ENCODE data around the gene XYLT2.

The XYLT2 gene

DNA sequence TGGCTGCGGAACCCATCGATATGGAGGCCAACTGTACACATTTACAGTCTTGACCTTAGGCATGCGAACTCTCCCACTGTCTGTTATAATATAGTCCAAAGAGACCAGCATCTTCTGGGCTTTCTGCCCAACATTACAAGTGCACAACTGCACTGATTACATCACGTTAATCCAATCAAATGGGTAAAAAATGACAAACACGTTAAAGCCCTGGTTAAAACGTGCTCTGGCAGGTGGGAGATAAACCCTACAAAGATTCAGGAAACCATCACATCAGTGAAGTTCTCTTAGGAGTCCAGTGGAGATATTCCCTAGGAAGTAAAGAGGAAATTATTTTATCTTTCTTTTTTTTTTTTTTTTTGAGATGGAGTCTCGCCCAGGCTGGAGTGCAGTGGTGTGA, 23.7 kb upstream of the XYLT2 start:
- DNase-seq (ENCODE audit: low spot score) = no peak

DNA sequence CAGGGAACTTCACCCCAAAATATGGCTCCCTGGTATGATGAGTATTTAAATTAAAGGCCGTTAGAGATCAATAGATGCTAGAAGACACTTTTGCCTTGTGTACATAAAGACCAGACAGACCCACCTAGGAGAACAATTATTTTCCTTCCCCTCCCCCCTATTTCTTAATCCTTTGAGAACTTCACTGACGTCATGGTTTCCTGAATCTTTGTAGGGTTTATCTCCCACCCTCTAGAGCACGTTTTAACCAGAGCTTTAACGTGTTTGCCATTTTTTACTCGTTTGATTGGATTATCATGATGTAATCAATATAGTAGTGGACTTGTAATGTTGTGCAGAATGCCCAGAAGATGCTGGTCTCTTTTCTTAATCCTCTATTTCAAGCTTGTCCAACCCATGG, 22.9 kb upstream of the XYLT2 start:
- TF ChIP-seq, protein P1, sequence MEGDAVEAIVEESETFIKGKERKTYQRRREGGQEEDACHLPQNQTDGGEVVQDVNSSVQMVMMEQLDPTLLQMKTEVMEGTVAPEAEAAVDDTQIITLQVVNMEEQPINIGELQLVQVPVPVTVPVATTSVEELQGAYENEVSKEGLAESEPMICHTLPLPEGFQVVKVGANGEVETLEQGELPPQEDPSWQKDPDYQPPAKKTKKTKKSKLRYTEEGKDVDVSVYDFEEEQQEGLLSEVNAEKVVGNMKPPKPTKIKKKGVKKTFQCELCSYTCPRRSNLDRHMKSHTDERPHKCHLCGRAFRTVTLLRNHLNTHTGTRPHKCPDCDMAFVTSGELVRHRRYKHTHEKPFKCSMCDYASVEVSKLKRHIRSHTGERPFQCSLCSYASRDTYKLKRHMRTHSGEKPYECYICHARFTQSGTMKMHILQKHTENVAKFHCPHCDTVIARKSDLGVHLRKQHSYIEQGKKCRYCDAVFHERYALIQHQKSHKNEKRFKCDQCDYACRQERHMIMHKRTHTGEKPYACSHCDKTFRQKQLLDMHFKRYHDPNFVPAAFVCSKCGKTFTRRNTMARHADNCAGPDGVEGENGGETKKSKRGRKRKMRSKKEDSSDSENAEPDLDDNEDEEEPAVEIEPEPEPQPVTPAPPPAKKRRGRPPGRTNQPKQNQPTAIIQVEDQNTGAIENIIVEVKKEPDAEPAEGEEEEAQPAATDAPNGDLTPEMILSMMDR (IDR thresholded peaks at IDR 0.05; ENCODE audit: extremely low read depth, missing control alignments) = no peak
- no peak for DNase-seq (ENCODE audit: low spot score)

More for the DNA sequence above, 23.7 kb upstream of the XYLT2 start:
- TF ChIP-seq, protein P1 (IDR thresholded peaks at IDR 0.05; ENCODE audit: extremely low read depth, missing control alignments) = no peak

DNA sequence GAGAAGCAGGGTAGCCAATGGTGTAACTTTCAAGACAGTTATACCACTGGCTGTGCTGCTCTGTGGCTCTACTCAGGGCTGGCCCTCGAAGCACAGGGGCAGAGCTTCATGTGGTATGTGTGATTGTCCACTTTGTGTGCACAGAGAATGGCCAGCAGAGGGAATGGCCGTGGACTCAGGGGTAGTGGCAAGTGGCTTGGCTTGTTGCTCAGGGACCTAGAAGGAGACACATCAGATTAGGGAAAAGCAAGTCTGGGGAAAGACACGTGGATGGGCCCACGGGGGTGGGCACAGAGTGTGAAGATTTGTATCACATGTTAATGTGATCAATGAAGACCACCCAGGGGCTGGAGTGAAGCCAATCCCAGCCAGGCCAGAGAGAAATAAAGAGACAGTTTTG, 20.0 kb upstream of the XYLT2 start:
- DNase-seq (ENCODE audit: low spot score) = no peak
- TF ChIP-seq, protein P1 (IDR thresholded peaks at IDR 0.05; ENCODE audit: extremely low read depth, missing control alignments) = no peak

DNA sequence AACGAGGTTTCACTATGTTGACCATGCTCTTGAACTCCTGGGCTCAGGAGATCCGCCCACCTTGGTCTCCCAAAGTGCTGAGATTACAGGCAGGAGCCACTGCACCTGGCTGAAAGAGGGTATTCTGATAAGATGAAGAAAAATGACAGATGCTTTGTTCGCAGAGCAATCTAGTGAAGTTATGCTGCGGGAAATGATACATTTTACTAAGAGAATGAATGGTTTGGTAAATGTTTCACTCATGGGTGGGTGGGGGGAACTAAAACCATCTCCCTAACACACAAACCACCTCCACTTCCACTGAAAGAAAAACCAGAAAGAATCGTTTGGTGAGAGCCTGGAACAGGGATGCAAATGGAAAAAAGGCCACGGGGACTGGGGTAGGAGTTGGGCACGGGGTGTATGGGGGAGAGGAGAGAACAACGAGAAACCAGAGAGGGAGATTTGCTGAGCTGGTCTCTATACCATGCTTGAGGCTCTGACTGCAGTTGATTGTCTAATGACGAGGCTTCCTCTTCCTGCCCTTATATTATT, 19.0 kb upstream of the XYLT2 start:
- TF ChIP-seq, protein P1 (IDR thresholded peaks at IDR 0.05; ENCODE audit: extremely low read depth, missing control alignments) = no peak
- peak; percentile 33 for DNase-seq (ENCODE audit: low spot score)

DNA sequence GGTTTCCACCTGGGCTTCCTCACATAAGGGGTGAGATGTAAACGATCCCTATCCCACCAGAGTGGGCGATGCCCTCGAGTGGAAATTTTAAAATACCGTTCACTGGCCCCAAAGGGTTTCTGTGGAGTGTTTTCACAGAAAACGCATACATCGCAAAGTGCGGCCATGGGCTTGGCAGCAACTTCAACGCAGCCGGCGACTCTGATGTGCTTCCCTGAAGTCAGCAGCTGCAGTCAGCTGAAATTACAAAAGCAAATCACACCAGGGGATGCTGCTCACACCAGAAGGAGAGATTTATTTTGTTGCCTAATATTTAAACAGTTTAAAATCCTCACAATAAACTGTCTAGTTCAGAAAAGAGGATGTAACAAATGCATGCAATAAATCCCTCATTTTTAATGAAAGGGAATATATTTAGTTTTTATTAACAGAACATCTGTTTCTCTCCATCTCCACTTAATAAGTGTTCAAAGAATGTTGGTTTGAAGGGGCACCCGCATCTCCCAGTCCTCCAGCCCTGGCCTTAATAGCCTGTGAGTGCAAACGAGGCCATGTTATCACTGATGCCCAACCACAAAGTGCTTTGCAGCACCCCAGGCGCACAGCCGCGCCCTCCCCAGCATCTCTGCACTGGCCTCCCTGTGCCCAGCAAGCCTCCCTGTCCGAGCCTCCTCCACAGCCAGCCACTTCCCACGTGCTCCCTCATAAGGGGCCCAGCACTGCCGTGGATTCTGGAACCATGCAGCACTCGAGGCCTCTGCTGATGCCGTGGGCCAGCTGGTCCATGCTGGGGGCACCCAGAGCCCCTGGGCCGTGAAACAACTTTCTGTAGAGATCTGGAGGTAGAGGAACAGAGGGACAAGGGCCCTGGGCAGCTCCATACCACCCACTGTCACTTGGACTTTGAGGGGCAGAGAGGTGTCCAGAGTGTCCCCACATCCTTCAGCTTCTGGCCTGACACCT, 17.3 kb upstream of the XYLT2 start:
- DNase-seq (ENCODE audit: low spot score) = no peak
- TF ChIP-seq, protein P1 (IDR thresholded peaks at IDR 0.05; ENCODE audit: extremely low read depth, missing control alignments) = no peak

DNA sequence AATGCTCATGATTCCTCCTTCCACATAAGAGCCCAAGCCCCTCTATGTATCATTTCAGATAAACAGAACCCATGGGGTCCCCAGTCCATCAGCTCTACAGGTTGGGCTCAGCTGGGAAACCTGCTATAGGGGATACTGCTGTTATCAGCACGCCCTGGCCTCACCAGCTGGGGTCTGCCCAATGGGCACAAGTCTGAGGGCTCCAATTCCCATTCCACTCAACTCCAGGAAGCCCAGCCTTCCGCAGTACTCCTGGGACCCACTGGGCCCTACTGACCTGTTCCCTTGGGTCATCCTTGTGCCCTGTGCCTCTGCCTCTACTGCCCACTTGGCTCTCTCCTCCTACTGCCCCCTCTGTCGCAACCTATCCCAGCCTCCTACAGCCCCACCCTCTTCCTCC, 16.2 kb upstream of the XYLT2 start:
- TF ChIP-seq, protein P1 (IDR thresholded peaks at IDR 0.05; ENCODE audit: extremely low read depth, missing control alignments) = no peak
- DNase-seq (ENCODE audit: low spot score) = no peak

DNA sequence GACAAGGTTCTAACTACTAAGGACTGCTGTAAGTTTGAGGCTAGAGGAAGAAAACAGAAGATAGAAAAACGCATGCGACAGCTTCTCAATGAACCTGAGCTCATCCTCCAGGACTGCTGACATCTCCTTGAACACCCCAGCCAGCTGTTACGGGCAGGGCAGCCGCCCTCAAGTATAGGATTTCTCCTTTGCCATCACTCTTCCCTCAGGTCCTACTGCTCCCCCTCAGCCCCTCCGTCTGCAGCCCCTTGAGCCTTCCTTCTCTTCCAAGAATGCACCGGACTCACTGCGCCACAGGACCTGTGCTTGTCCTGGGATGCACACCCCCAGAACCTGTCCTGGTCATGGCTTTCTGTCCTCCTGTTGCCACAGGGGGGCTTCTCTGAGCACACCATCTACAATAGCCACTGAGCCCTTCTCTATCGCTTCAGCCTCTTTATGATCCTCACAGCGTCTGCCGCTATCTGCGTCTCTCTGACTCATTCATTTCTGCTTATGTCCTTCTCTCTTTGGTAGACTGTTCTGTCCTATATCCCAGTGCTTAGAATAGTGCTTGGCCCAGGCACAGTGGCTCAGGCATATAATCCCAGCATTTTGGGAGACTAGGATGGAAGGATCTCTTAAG, 15.7 kb upstream of the XYLT2 start:
- TF ChIP-seq, protein P1 (IDR thresholded peaks at IDR 0.05; ENCODE audit: extremely low read depth, missing control alignments) = no peak
- no peak for DNase-seq (ENCODE audit: low spot score)

Data from GM20000 (cell line).